Adrenal gland (tissue), 5 donors: ENCODE data around the gene TRIO.

Experiments
- CTCF ChIP-seq, 6 experiments: fragments of 450-650 bp in 4 of 6; fragments of 200-600 bp in 2 of 6; sonication (generic) in 1 of 6; IDR thresholded peaks; 1 replicate in 5 of 6; 2 replicates in 1 of 6; pipeline versions ENCODE4 v1.5.1 to v1.8.0; 2016 to 2021; ENCODE audit warnings: antibody characterized with exemption in 6 of 6, mild to moderate bottlenecking in 2 of 6, moderate library complexity in 1 of 6
- POLR2A ChIP-seq, 2 donors: fragments of 450-650 bp; IDR thresholded peaks; one replicate each; pipeline ENCODE4 v1.6.1; 2017; ENCODE audit warnings: antibody characterized with exemption in 2 of 2, mild to moderate bottlenecking in 2 of 2, moderate library complexity in 1 of 2
- donor health status: DM: no; HTN: no; CAD: no.

GRCh38 chr5:14266171-14266570 is 123.0 kb downstream of the TRIO start:
- no peak for TF ChIP-seq CTCF (IDR thresholded peaks at IDR 0.05)
- no peak for TF ChIP-seq POLR2A (IDR thresholded peaks at IDR 0.05)
